GM19438 (cell line): ENCODE measurements around the gene MACROH2A1.

Experiments
- ATAC-seq: cut with Tn5 transposase; IDR thresholded peaks from one replicate; pipeline ENCODE4 v1.9.1; 2021; ENCODE audit warnings: low read depth; ENCODE audit not compliant: unreplicated experiment

MACROH2A1 gene

DNA sequence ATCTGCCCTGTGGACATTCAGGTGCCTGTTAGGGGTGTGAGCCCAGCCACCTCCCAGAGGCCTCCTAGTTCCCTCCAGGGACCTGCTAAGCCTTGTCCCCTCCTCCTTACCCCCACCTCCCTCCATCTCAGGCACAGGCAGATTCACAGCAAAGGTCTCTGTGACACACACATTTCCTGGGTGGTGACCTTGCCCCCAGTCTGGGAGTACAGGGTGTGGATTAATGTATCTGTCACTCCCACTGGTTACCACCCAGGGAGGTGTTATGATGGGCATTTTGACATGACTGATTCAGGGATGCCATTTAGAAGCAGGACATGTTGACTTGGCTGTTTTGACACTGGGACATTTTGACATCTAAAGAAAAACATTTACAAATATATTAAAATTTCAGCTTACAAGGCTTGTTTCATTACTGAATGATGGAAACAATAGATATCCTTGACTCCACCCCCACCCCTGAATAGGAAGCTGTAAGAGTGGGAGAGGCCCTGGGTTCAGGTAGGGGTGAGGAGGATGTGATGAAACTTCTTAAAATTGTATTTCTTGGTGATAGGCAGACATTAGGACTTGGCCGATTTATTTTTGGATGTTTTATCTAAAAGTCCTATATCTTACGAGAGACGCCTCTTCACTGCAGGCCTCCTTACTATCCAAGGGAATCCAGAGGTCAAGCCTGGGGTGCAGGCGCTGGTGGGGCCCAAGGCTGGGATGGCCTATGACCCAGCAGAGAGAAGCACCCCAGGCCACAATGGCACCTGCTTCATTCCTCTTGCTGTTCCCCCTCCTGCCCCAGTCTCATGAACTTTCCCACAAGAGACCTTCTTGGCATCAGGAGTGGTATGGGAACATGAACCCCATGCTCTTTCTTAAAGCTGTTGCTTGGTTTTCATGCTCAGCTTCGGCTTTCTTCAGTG is 101.9 kb downstream of the MACROH2A1 start:
- no peak for ATAC-seq

- ATAC-seq, result no peak
These were observed 103.2 kb downstream of the MACROH2A1 start for GRCh38 chr5:135295852-135296251.

DNA sequence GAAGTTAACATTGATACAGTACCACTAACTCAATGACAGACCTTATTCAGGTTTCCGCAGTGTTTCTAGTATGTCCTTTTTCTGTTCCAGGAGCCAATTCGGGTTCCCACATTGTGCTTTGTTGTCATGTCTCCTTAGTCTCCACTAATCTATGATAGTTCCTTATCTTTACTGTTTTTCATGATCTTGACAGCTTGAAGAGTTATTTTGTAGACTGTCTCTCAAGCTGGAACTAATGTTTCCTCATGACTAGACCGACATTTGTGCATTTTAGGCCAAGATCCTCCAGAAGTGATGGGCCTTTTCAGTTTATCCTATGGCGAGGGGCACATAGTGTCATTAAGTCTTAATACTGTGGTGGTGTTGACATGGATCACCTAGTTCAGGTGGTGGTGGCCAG is 104.2 kb downstream of the MACROH2A1 start:
- no peak for ATAC-seq

DNA sequence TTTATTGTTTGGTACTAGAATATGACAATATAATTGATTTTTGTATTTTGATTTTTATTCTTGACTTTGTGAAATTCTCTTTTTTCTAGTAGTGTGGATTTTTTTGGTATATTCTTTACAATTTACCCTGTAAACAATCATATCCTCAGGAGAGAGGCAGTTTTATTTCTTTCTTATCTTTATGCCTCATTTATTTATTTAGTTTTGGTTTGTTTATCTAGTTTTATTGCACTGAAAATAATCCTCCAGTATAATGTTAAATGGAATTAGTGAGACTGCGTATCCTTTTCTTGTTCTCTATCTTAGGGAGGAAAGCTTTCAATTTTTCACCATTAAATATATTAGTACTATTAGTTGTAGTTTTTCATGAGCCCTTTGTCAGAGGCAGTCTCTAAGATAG is 109.4 kb downstream of the MACROH2A1 start:
- no peak for ATAC-seq

DNA sequence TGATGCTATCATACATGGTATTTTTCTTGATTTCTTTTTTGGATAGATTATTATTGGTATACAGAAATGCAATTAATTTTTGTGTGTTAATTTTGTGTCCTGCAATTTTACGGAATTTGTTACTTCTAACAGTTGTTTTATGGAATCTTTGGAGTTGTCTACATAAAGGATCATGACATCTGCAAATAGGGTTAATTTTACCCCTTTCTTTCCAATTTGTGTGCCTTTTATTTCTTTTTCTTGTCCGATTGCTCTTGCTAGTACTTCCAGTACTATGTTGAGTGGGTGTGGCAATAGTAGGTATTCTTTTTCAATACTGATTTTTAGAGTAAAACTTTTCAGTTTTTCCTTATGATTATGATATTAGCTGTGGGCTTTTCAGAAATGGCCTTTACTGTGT is 111.5 kb downstream of the MACROH2A1 start:
- ATAC-seq, result no peak
